Gastroesophageal sphincter (tissue), 4 donors: ENCODE measurements around the gene PALD1. TPM values are rescaled to one million over a fixed set of nuclear protein-coding genes. Genes with fewer than 3 reads are reported as not detected.

Experiments
- ATAC-seq: fragments of 150-250 bp; one replicate; pipeline ENCODE4 v1.9.1; 2016; ENCODE audit warnings: mild to moderate bottlenecking, moderate library complexity
- H3K27ac ChIP-seq, 4 donors: fragments of 200-600 bp; sonication (generic) in 3 of 4; 1 replicate in 3 of 4; 2 replicates in 1 of 4; pipeline ENCODE4 v1.5.1; 2016 to 2019
- H3K27me3 ChIP-seq: fragments of 200-600 bp; sonication (generic); one replicate; pipeline ENCODE4 v1.5.1; 2019
- H3K36me3 ChIP-seq, 2 donors: fragments of 200-600 bp; sonication (generic); one replicate each; pipeline ENCODE4 v1.5.1; 2019; ENCODE audit warnings: control low read depth in 1 of 2
- H3K4me1 ChIP-seq, 3 donors: fragments of 200-600 bp; sonication (generic); 1 replicate in 2 of 3; 2 replicates in 1 of 3; pipeline ENCODE4 v1.5.1; 2016 to 2019; ENCODE audit warnings: control low read depth in 2 of 3
- H3K4me3 ChIP-seq, 2 donors: fragments of 200-600 bp; sonication (generic); one replicate each; pipeline ENCODE4 v1.5.1; 2019; ENCODE audit warnings: mild to moderate bottlenecking in 1 of 2, moderate library complexity in 1 of 2
- H3K9me3 ChIP-seq, 3 donors: fragments of 200-600 bp; sonication (generic); one replicate each; pipeline ENCODE4 v1.5.1; 2017 to 2019; ENCODE audit warnings: control low read depth in 2 of 3
- CTCF ChIP-seq, 4 experiments: fragments of 200-600 bp in 2 of 4; fragments of 450-650 bp in 2 of 4; sonication (generic) in 1 of 4; IDR thresholded peaks; one replicate each; pipeline ENCODE4 v1.5.1; 2017 to 2019; ENCODE audit warnings: antibody characterized with exemption in 4 of 4, mild to moderate bottlenecking in 2 of 4, moderate library complexity in 2 of 4
- EP300 ChIP-seq: sonication (generic); formaldehyde crosslinking; IDR thresholded peaks from one replicate; pipeline ENCODE4 v1.6.1; 2017; ENCODE audit warnings: antibody characterized with exemption, mild to moderate bottlenecking
- POLR2A ChIP-seq, 2 donors: fragments of 450-650 bp; IDR thresholded peaks; one replicate each; pipeline ENCODE4 v1.6.1; 2017; ENCODE audit warnings: antibody characterized with exemption in 2 of 2, mild to moderate bottlenecking in 2 of 2, moderate library complexity in 1 of 2
- POLR2AphosphoS5 ChIP-seq: sonication (generic); formaldehyde crosslinking; IDR thresholded peaks from one replicate; pipeline ENCODE4 v1.6.1; 2017; ENCODE audit warnings: antibody characterized with exemption
- whole genome bisulfite sequencing, 2 donors: methylation state at CpG; one replicate each; pipeline ENCODE4 v1.1.5; 2018; ENCODE audit warnings: low coverage in 1 of 2; 5-methylcytosine and 5-hydroxymethylcytosine counted together
- total RNA-seq, 4 donors: library from RNA; depleted of rRNA; stranded (reverse); fragments of >200 nt; gene quantifications; one replicate each; pipeline ENCODE4 v1.1.0, GENCODE V29; 2016

PALD1 gene
- total RNA-seq, 4 donors from 2014 or later: 12.5 to 19.8 (median 14.7) TPM

DNA sequence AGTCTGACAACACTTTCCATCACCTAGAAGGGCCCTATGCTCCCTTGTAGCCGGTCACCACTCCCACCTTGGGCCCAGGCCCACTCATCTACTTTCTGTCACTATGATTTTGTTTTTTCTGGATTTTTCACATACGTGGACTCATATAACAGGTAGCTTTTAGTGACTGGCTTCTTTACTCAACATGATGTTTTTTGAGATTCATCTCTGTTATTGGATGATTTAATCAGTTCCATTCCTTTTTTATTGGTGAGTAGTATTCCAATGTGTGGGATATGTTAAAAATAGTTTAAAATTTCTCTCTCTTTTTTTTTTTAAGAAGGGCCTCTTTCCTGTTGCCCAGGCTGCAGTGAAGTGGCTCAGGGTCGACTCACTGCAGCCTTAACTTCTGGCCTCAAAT is 9.3 kb downstream of the PALD1 start:
- peaks cover under 1 to 38% (median 7%) of the 10 kb centered on the region in 3 donors for H3K4me1 ChIP-seq
- no peak overlapping the region for H3K4me3 ChIP-seq
- 75 to 87% methylated on average over 3 of the region's 3 CpGs for WGBS, 2 donors
- H3K36me3 ChIP-seq: peaks cover 0 to 6% of the 10 kb centered on the region in 2 donors
- no peaks in the 10 kb centered on the region for H3K27me3 ChIP-seq
- no peak for ATAC-seq
- H3K9me3 ChIP-seq: no peaks in the 10 kb centered on the region
- H3K27ac ChIP-seq: no peak overlapping the region
- TF ChIP-seq CTCF (IDR thresholded peaks at IDR 0.05) (no peak), POLR2AphosphoS5 (no peak), POLR2A (IDR thresholded peaks at IDR 0.05) (no peak), EP300 (no peak)

DNA sequence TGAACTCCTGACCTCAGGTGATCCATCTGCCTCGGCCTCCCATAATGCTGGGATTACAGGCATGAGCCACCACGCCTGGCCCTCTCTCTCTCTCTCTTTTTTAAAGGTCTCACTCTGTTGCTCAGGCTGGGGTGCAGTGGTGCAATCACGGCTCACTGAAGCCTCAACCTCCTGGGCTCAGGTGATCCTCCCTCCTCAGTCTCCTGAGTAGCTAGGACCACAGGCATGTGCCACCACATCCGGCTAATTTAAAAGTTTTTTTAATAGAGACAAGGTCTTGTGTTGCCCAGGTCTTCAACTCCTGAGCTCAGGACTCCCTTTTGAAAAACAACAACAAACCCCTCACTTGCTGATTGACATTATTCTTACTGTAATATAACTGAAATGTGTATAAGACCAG is 11.6 kb downstream of the PALD1 start:
- Histone ChIP-seq H3K36me3 (peaks cover 0 to 6% of the 10 kb centered on the region in 2 donors), H3K4me3 (no peak overlapping the region), H3K27ac (no peak overlapping the region), H3K4me1 (peaks cover 0 to 47% (median 1%) of the 10 kb centered on the region in 3 donors), H3K9me3 (no peaks in the 10 kb centered on the region), H3K27me3 (no peaks in the 10 kb centered on the region)
- TF ChIP-seq EP300 (no peak), CTCF (IDR thresholded peaks at IDR 0.05) (no peak), POLR2AphosphoS5 (no peak), POLR2A (IDR thresholded peaks at IDR 0.05) (no peak)
- 92 to 100% methylated on average over 1 to 4 of the region's 4 CpGs for WGBS, 2 donors
- ATAC-seq: no peak

GRCh38 chr10:70491614-70492013 is 13.0 kb downstream of the PALD1 start:
- no peak overlapping the region for H3K27ac ChIP-seq
- no peak for ATAC-seq
- WGBS, 2 donors: 70 to 75% methylated on average over 2 of the region's 2 CpGs
- H3K36me3 ChIP-seq: no peaks in the 10 kb centered on the region
- H3K9me3 ChIP-seq: no peaks in the 10 kb centered on the region
- H3K27me3 ChIP-seq: no peaks in the 10 kb centered on the region
- H3K4me1 ChIP-seq: peaks cover 0 to 48% (median 3%) of the 10 kb centered on the region in 3 donors
- no peak overlapping the region for H3K4me3 ChIP-seq
- TF ChIP-seq POLR2A (IDR thresholded peaks at IDR 0.05) (no peak), CTCF (IDR thresholded peaks at IDR 0.05) (no peak), EP300 (no peak), POLR2AphosphoS5 (peak; percentile 29)

DNA sequence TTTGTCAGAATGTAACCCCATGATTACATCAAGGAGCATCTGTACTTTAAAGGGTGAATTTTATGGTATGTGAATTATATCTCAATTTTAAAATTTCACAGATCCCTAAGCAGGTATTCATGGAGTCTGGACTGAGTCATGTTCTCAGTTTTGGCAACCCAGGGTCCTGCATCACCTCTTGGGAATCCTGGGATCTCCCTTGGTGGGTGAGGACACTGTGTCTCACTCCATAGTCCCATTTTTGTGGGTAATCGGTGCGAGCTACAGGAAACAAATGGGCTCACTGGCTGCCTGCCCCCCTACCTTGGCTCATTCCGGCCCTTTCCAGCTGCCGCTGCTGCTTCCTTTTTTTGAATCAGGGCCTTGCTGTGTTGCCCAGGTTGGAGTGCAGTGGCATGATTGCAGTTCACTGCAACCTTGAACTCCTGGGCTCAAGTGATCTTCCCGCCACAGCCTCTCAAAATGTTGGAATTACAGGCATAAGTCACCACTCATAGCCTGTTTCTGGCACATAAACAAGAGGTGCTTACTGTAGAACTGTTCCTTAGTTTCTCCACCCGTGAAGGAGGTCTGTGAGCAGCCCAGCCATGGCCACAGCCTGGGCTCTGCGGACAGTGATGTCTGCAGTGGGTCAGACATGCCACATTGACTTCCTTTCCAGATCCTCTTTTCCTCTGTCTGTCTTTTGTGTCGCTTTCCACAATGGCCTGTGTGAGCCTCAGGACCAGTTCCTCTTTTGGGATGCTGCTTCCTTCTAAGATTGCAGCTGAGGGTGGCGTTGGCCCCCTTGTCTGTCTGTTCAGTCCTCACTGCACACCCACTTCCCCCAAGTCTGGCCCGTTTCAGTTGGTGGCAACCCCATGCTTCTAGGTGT is 14.5 kb downstream of the PALD1 start:
- H3K27ac ChIP-seq: no peak overlapping the region
- 61 to 67% methylated on average over 7 to 10 of the region's 10 CpGs for WGBS, 2 donors
- H3K27me3 ChIP-seq: no peaks in the 10 kb centered on the region
- ATAC-seq: peak; percentile 28
- H3K9me3 ChIP-seq: no peaks in the 10 kb centered on the region
- peaks cover 0 to 53% (median 3%) of the 10 kb centered on the region in 3 donors for H3K4me1 ChIP-seq
- no peak overlapping the region for H3K4me3 ChIP-seq
- peak; percentile 38 for TF ChIP-seq POLR2AphosphoS5
- TF ChIP-seq POLR2A (IDR thresholded peaks at IDR 0.05): no peak
- H3K36me3 ChIP-seq: no peaks in the 10 kb centered on the region

DNA sequence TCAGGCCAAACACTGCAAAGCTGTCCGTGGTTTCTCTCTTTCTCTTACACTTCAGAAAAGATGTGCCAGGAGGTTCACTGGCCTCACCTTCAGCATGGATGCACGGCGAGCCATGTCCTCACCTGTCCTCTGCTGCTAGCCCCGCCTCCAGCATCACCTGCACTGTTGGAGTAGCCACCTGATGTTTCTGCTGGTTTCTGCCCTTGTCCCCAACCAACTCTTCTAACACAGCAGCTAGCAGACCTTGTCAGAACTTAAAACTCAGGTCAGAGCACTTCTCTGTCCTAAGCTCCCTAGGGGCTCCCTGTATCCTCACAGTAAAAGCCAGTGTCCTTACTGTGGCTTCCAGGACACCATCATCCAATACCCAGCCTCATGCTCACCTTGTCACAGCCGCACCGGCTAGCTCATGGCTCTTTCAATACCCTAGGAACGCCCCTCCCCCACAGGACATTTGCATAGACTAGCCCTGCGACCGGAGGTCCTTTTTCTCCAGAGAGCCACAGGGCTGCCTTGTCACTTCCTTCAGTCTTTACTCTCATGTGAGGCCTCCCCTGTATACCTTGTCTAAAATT is 15.2 kb downstream of the PALD1 start:
- Histone ChIP-seq H3K36me3 (no peaks in the 10 kb centered on the region), H3K4me3 (no peak overlapping the region), H3K27ac (no peak overlapping the region), H3K4me1 (peaks cover 0 to 57% (median 3%) of the 10 kb centered on the region in 3 donors), H3K27me3 (no peaks in the 10 kb centered on the region), H3K9me3 (no peaks in the 10 kb centered on the region)
- 60 to 70% methylated on average over 5 to 8 of the region's 9 CpGs for WGBS, 2 donors
- ATAC-seq: no peak
- TF ChIP-seq POLR2A (IDR thresholded peaks at IDR 0.05) (no peak), POLR2AphosphoS5 (no peak), EP300 (no peak), CTCF (IDR thresholded peaks at IDR 0.05) (no peak)
